Stimulated activated naive CD8-positive, alpha-beta T cell treated with anti-CD3 and anti-CD28 coated beads, Interleukin-15, amount 100 ng/mL, for 72 hours (primary cell): ENCODE data around the gene BRD3OS.

Source experiments
- ATAC-seq: fragments of 150-1000 bp; cut with Tn5 transposase; 2 replicates; pipeline ENCODE4 v1.10.0; 2021; ENCODE audit warnings: mild to moderate bottlenecking, moderate library complexity
- DNase-seq, 2 donors: peaks; one replicate each; pipeline ENCODE4 v3.0.0; 2021 to 2022
- H3K27ac Mint-ChIP-seq, 2 donors: one replicate each; pipeline ENCODE4 v1.8.0; 2022; ENCODE audit warnings: mild to moderate bottlenecking in 2 of 2, mixed read lengths in 2 of 2, moderate library complexity in 2 of 2
- H3K27me3 Mint-ChIP-seq: one replicate; pipeline ENCODE4 v1.8.0; 2022; ENCODE audit warnings: mixed read lengths
- H3K4me1 Mint-ChIP-seq: one replicate; pipeline ENCODE4 v1.8.0; 2022; ENCODE audit warnings: mild to moderate bottlenecking, mixed read lengths
- H3K4me3 Mint-ChIP-seq, 2 donors: one replicate each; pipeline ENCODE4 v1.8.0; 2022; ENCODE audit warnings: mild to moderate bottlenecking in 2 of 2, mixed read lengths in 2 of 2, moderate library complexity in 1 of 2
- H3K9me3 Mint-ChIP-seq, 2 donors: one replicate each; pipeline ENCODE4 v1.8.0; 2022; ENCODE audit warnings: mixed read lengths in 2 of 2

The BRD3OS gene

GRCh38 chr9:134047868-134048581, 22.7 kb downstream of the BRD3OS start:
- no peaks in the 10 kb centered on the region for H3K9me3 Mint-ChIP-seq
- no peak overlapping the region for H3K27ac Mint-ChIP-seq
- H3K27me3 Mint-ChIP-seq: no peaks in the 10 kb centered on the region
- ATAC-seq (no peak), DNase-seq (no peak)
- no peaks in the 10 kb centered on the region for H3K4me1 Mint-ChIP-seq
- no peak overlapping the region for H3K4me3 Mint-ChIP-seq

- ATAC-seq (no peak), DNase-seq (no peak)
- Mint-ChIP-seq H3K27ac (no peak overlapping the region), H3K4me3 (no peak overlapping the region), H3K27me3 (no peaks in the 10 kb centered on the region), H3K4me1 (no peaks in the 10 kb centered on the region), H3K9me3 (no peaks in the 10 kb centered on the region)
Observed at GRCh38 chr9:134048582-134048968, 23.3 kb downstream of the BRD3OS start.

GRCh38 chr9:134049236-134049635, 24.0 kb downstream of the BRD3OS start:
- ATAC-seq (no peak), DNase-seq (no peak)
- H3K9me3 Mint-ChIP-seq: no peaks in the 10 kb centered on the region
- H3K27me3 Mint-ChIP-seq: no peaks in the 10 kb centered on the region
- H3K27ac Mint-ChIP-seq: peak overlapping the region in 1 of 2 donors; percentile 89
- H3K4me1 Mint-ChIP-seq: no peaks in the 10 kb centered on the region
- no peak overlapping the region for H3K4me3 Mint-ChIP-seq

- Mint-ChIP-seq H3K27ac (no peak overlapping the region), H3K9me3 (no peaks in the 10 kb centered on the region), H3K27me3 (no peaks in the 10 kb centered on the region), H3K4me1 (no peaks in the 10 kb centered on the region), H3K4me3 (no peak overlapping the region)
- ATAC-seq (no peak), DNase-seq (no peak)
Observed at GRCh38 chr9:134049772-134050588, 24.7 kb downstream of the BRD3OS start.

- no peaks in the 10 kb centered on the region for H3K9me3 Mint-ChIP-seq
- no peak overlapping the region for H3K4me3 Mint-ChIP-seq
- peaks cover under 1% of the 10 kb centered on the region for H3K4me1 Mint-ChIP-seq
- H3K27ac Mint-ChIP-seq: peak overlapping the region in 1 of 2 donors; percentile 36
- no peaks in the 10 kb centered on the region for H3K27me3 Mint-ChIP-seq
- ATAC-seq (no peak), DNase-seq (no peak)
Observed at GRCh38 chr9:134050726-134051125, 25.4 kb downstream of the BRD3OS start.

- no peak overlapping the region for H3K4me3 Mint-ChIP-seq
- DNase-seq: no peak
- no peak overlapping the region for H3K27ac Mint-ChIP-seq
- H3K4me1 Mint-ChIP-seq: peaks cover 7% of the 10 kb centered on the region
- no peak for ATAC-seq
- no peaks in the 10 kb centered on the region for H3K27me3 Mint-ChIP-seq
- H3K9me3 Mint-ChIP-seq: no peaks in the 10 kb centered on the region
Observed at GRCh38 chr9:134051319-134051718, 26.0 kb downstream of the BRD3OS start.

- no peak for ATAC-seq
- Mint-ChIP-seq H3K4me3 (no peak overlapping the region), H3K27ac (no peak overlapping the region), H3K9me3 (no peaks in the 10 kb centered on the region), H3K4me1 (peaks cover 18% of the 10 kb centered on the region), H3K27me3 (no peaks in the 10 kb centered on the region)
- DNase-seq: no peak
Observed at GRCh38 chr9:134052491-134052890, 27.2 kb downstream of the BRD3OS start.

- ATAC-seq: no peak
Observed at GRCh38 chr9:134052941-134053340, 27.7 kb downstream of the BRD3OS start.

GRCh38 chr9:134053401-134053871, 28.2 kb downstream of the BRD3OS start:
- Mint-ChIP-seq H3K27me3 (no peaks in the 10 kb centered on the region), H3K4me1 (peaks cover 24% of the 10 kb centered on the region), H3K27ac (no peak overlapping the region), H3K9me3 (no peaks in the 10 kb centered on the region), H3K4me3 (no peak overlapping the region)
- no peak for DNase-seq
- ATAC-seq: no peak

More at GRCh38 chr9:134052941-134053340, 27.7 kb downstream of the BRD3OS start:
- no peak for DNase-seq
- H3K4me3 Mint-ChIP-seq: no peak overlapping the region
- H3K27me3 Mint-ChIP-seq: no peaks in the 10 kb centered on the region
- peaks cover 19% of the 10 kb centered on the region for H3K4me1 Mint-ChIP-seq
- H3K9me3 Mint-ChIP-seq: no peaks in the 10 kb centered on the region
- no peak overlapping the region for H3K27ac Mint-ChIP-seq

GRCh38 chr9:134053941-134054761, 28.9 kb downstream of the BRD3OS start:
- Mint-ChIP-seq H3K4me1 (peaks cover 32% of the 10 kb centered on the region), H3K27ac (peak overlapping the region in 1 of 2 donors; percentile 82), H3K4me3 (no peak overlapping the region), H3K27me3 (no peaks in the 10 kb centered on the region), H3K9me3 (no peaks in the 10 kb centered on the region)
- no peak for ATAC-seq
- no peak for DNase-seq

GRCh38 chr9:134054891-134055811, 29.9 kb downstream of the BRD3OS start:
- peak overlapping the region in 1 of 2 donors; percentile 37 for H3K27ac Mint-ChIP-seq
- DNase-seq (no peak), ATAC-seq (no peak)
- peaks cover 42% of the 10 kb centered on the region for H3K4me1 Mint-ChIP-seq
- no peak overlapping the region for H3K4me3 Mint-ChIP-seq
- H3K27me3 Mint-ChIP-seq: no peaks in the 10 kb centered on the region
- no peaks in the 10 kb centered on the region for H3K9me3 Mint-ChIP-seq

GRCh38 chr9:134055981-134056461, 30.7 kb downstream of the BRD3OS start:
- ATAC-seq (peak; percentile 3), DNase-seq (no peak)
- H3K27ac Mint-ChIP-seq: peak overlapping the region in 1 of 2 donors; percentile 75
- H3K27me3 Mint-ChIP-seq: no peaks in the 10 kb centered on the region
- H3K9me3 Mint-ChIP-seq: no peaks in the 10 kb centered on the region
- H3K4me1 Mint-ChIP-seq: peaks cover 50% of the 10 kb centered on the region
- no peak overlapping the region for H3K4me3 Mint-ChIP-seq

- Mint-ChIP-seq H3K9me3 (no peaks in the 10 kb centered on the region), H3K27me3 (no peaks in the 10 kb centered on the region), H3K27ac (peak overlapping the region in 1 of 2 donors; percentile 75), H3K4me3 (no peak overlapping the region), H3K4me1 (peaks cover 57% of the 10 kb centered on the region)
- no peak for DNase-seq
- ATAC-seq: peak; percentile 7
Observed at GRCh38 chr9:134056483-134057306, 31.4 kb downstream of the BRD3OS start.

- H3K27ac Mint-ChIP-seq: no peak overlapping the region
- DNase-seq (no peak), ATAC-seq (no peak)
- H3K9me3 Mint-ChIP-seq: no peaks in the 10 kb centered on the region
- H3K4me1 Mint-ChIP-seq: peaks cover 62% of the 10 kb centered on the region
- H3K4me3 Mint-ChIP-seq: no peak overlapping the region
- H3K27me3 Mint-ChIP-seq: no peaks in the 10 kb centered on the region
Observed at GRCh38 chr9:134057307-134057657, 32.0 kb downstream of the BRD3OS start.
